Caco-2 (cell line): ENCODE results near the gene SLC5A5. TPM values are rescaled to one million over a fixed set of nuclear protein-coding genes. Genes with fewer than 3 reads are reported as not detected.

Source experiments
- BruUV-seq: library from RNA; stranded (reverse); fragments of 400-500 nt; replicated peaks from 2 replicates; lab custom pipeline; 2021; lab: Mats Ljungman, UMichigan
- CTCF ChIA-PET: fragments of 300-600 bp; sonication (Branson Sonifier 250); formaldehyde crosslinking; loops from one replicate; lab custom pipeline; 2022; ENCODE audit warnings: antibody characterized with exemption; lab: Charles Lee
- POLR2A ChIA-PET: fragments of 300-600 bp; sonication (Branson Sonifier 250); formaldehyde crosslinking; loops from one replicate; lab custom pipeline; 2022; ENCODE audit warnings: antibody characterized with exemption; lab: Charles Lee
- DNase-seq, 2 experiments: peaks; one replicate each; pipeline versions ENCODE4 v3.0.0 to v3.0.0-alpha.2; 2020 to 2022
- H3K27me3 ChIP-seq: replicated peaks from 2 replicates; pipeline ENCODE4 v1.6.0; 2011; ENCODE audit warnings: low read length; ENCODE audit not compliant: control insufficient read depth, insufficient read depth
- H3K36me3 ChIP-seq: 2 replicates; pipeline ENCODE4 v1.5.1; 2011; ENCODE audit warnings: low read length; ENCODE audit not compliant: control insufficient read depth, insufficient read depth
- H3K4me1 ChIP-seq: fragments of 250-450 bp; sonication (Bioruptor Pico); 2 replicates; pipeline ENCODE4 v1.5.1; 2020; ENCODE audit warnings: mild to moderate bottlenecking
- H3K4me3 ChIP-seq: 2 replicates; pipeline ENCODE4 v1.5.1; 2011; ENCODE audit warnings: low read depth, mild to moderate bottlenecking, control low read depth, low read length
- H3K9me3 ChIP-seq: fragments of 250-450 bp; sonication (Bioruptor Pico); 2 replicates; pipeline ENCODE4 v1.5.1; 2020; ENCODE audit warnings: mild to moderate bottlenecking, moderate library complexity
- H3K27ac Mint-ChIP-seq: one replicate; pipeline ENCODE4 v1.8.0; 2022; ENCODE audit warnings: mixed read lengths; ENCODE audit not compliant: unreplicated experiment
- H3K27me3 Mint-ChIP-seq: one replicate; pipeline ENCODE4 v1.8.0; 2022; ENCODE audit warnings: mixed read lengths; ENCODE audit not compliant: insufficient read depth, unreplicated experiment
- H3K36me3 Mint-ChIP-seq: one replicate; pipeline ENCODE4 v1.8.0; 2022; ENCODE audit warnings: mild to moderate bottlenecking, mixed read lengths; ENCODE audit not compliant: insufficient read depth, unreplicated experiment
- H3K4me1 Mint-ChIP-seq: one replicate; pipeline ENCODE4 v1.8.0; 2022; ENCODE audit warnings: low read depth, mixed read lengths; ENCODE audit not compliant: unreplicated experiment
- H3K4me3 Mint-ChIP-seq: one replicate; pipeline ENCODE4 v1.8.0; 2022; ENCODE audit warnings: mild to moderate bottlenecking, moderate library complexity, mixed read lengths; ENCODE audit not compliant: unreplicated experiment
- H3K9me3 Mint-ChIP-seq: one replicate; pipeline ENCODE4 v1.8.0; 2022; ENCODE audit warnings: mixed read lengths; ENCODE audit not compliant: unreplicated experiment
- intact Hi-C: fragments of 100-400 bp; cut with micrococcal nuclease; formaldehyde crosslinking; loops from one replicate; pipeline ENCODE4 v1.10.0; 2022; ENCODE audit not compliant: unreplicated experiment
- total RNA-seq: library from RNA; stranded (reverse); gene quantifications from 2 replicates; pipeline ENCODE4 v1.2.3, GENCODE V29; 2022
- TF ChIP-seq, protein P1 (sequence below), 2 experiments: fragments of 200-600 bp in 1 of 2; IDR thresholded peaks; 1 replicate in 1 of 2; 2 replicates in 1 of 2; pipeline versions ENCODE4 v1.5.1 to v1.8.0; 2011 to 2022; ENCODE audit warnings: antibody characterized with exemption in 1 of 2, control low read depth in 1 of 2, inconsistent platforms in 1 of 2, low read depth in 1 of 2, low read length in 1 of 2, mild to moderate bottlenecking in 1 of 2, moderate library complexity in 1 of 2; ENCODE audit not compliant: insufficient read depth in 1 of 2, severe bottlenecking in 1 of 2, unreplicated experiment in 1 of 2

SLC5A5 gene
- total RNA-seq, 1 experiment from 2014 or later = 0.43 TPM

DNA sequence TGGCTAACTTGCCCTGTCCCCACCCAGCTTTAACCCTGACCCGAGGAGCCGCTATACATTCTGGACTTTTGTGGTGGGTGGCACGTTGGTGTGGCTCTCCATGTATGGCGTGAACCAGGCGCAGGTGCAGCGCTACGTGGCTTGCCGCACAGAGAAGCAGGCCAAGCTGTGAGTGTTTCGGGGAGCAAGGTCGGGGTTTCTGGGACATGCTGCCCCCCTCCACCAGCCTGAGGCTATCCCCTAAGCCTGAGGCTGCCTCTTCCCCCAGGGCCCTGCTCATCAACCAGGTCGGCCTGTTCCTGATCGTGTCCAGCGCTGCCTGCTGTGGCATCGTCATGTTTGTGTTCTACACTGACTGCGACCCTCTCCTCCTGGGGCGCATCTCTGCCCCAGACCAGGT lies 6.0 kb downstream of the SLC5A5 start:
- DNase-seq = no peak
- CTCF ChIA-PET = no interaction called here
- BruUV-seq = no TSS peak
- Mint-ChIP-seq H3K4me1 (no peaks in the 10 kb centered on the region), H3K27me3 (peaks cover 3% of the 10 kb centered on the region), H3K9me3 (no peaks in the 10 kb centered on the region), H3K36me3 (no peaks in the 10 kb centered on the region), H3K27ac (no peak overlapping the region), H3K4me3 (no peak overlapping the region)
- Histone ChIP-seq H3K4me3 (no peak overlapping the region), H3K4me1 (no peaks in the 10 kb centered on the region), H3K9me3 (no peaks in the 10 kb centered on the region), H3K36me3 (no peaks in the 10 kb centered on the region), H3K27me3 (no peaks in the 10 kb centered on the region)
- intact Hi-C loops = no loop called here
- POLR2A ChIA-PET = no interaction called here
- TF ChIP-seq, protein P1, sequence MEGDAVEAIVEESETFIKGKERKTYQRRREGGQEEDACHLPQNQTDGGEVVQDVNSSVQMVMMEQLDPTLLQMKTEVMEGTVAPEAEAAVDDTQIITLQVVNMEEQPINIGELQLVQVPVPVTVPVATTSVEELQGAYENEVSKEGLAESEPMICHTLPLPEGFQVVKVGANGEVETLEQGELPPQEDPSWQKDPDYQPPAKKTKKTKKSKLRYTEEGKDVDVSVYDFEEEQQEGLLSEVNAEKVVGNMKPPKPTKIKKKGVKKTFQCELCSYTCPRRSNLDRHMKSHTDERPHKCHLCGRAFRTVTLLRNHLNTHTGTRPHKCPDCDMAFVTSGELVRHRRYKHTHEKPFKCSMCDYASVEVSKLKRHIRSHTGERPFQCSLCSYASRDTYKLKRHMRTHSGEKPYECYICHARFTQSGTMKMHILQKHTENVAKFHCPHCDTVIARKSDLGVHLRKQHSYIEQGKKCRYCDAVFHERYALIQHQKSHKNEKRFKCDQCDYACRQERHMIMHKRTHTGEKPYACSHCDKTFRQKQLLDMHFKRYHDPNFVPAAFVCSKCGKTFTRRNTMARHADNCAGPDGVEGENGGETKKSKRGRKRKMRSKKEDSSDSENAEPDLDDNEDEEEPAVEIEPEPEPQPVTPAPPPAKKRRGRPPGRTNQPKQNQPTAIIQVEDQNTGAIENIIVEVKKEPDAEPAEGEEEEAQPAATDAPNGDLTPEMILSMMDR (IDR thresholded peaks at IDR 0.05; ENCODE audit: insufficient read depth in 1 of 2, low read depth in 1 of 2, low read length in 1 of 2, severe bottlenecking in 1 of 2, unreplicated experiment in 1 of 2) = no peak

DNA sequence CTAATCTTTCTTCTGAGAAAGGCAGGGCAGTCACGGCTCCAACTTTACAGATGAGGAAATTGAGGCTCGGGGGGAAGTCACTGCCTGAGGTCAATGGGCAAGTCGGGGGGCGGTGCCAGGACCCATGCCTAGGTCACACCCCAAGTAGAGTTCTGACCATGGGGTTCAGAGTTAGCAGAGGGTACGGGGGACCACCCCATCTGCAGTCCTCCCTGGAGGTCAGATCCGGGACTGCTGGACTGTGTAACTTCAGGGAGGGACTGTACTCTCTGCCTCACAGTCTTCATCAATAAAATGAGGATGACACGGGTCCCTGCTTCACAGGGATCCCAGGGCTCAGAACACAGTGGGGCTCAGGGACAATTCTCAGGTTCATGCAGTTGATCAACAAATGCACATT lies 7.7 kb downstream of the SLC5A5 start:
- Mint-ChIP-seq H3K27ac (no peak overlapping the region), H3K9me3 (no peaks in the 10 kb centered on the region), H3K36me3 (no peaks in the 10 kb centered on the region), H3K27me3 (peaks cover 3% of the 10 kb centered on the region), H3K4me3 (no peak overlapping the region), H3K4me1 (no peaks in the 10 kb centered on the region)
- no peaks in the 10 kb centered on the region for H3K36me3 ChIP-seq
- no peaks in the 10 kb centered on the region for H3K4me1 ChIP-seq
- no peak for DNase-seq
- TF ChIP-seq, protein P1 (IDR thresholded peaks at IDR 0.05; ENCODE audit: insufficient read depth in 1 of 2, low read depth in 1 of 2, low read length in 1 of 2, severe bottlenecking in 1 of 2, unreplicated experiment in 1 of 2) = no peak
- CTCF ChIA-PET = interaction anchor here (0.7 kb wide), 1 partner anchor 11 kb away, joined by 6 read pairs; no protein-coding TSS in a partner anchor
- POLR2A ChIA-PET = no interaction called here
- no peak overlapping the region for H3K4me3 ChIP-seq
- BruUV-seq = no TSS peak
- H3K27me3 ChIP-seq = no peaks in the 10 kb centered on the region
- H3K9me3 ChIP-seq = no peaks in the 10 kb centered on the region
- intact Hi-C loops = no loop called here

DNA sequence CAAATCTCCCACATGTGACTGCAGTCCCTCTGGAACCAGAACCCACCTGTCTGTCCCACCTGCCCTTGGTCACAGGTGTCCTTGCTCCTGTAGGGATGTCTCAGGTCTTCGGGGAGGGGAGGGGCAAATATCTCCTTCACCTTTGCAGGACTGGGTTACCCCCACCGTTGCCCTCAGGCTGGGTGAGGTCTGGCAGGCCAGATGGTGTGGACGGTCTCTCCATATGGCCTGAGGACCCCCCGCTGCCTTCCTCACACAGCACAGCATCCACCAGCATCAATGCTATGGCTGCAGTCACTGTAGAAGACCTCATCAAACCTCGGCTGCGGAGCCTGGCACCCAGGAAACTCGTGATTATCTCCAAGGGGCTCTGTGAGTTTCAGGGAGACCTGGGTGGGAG lies 10.0 kb downstream of the SLC5A5 start:
- Histone ChIP-seq H3K4me3 (no peak overlapping the region), H3K9me3 (no peaks in the 10 kb centered on the region), H3K27me3 (no peaks in the 10 kb centered on the region), H3K36me3 (no peaks in the 10 kb centered on the region), H3K4me1 (no peaks in the 10 kb centered on the region)
- H3K4me3 Mint-ChIP-seq = no peak overlapping the region
- no peaks in the 10 kb centered on the region for H3K9me3 Mint-ChIP-seq
- TF ChIP-seq, protein P1 (IDR thresholded peaks at IDR 0.05; ENCODE audit: insufficient read depth in 1 of 2, low read depth in 1 of 2, low read length in 1 of 2, severe bottlenecking in 1 of 2, unreplicated experiment in 1 of 2) = no peak
- BruUV-seq = no TSS peak
- POLR2A ChIA-PET = no interaction called here
- no peaks in the 10 kb centered on the region for H3K36me3 Mint-ChIP-seq
- H3K4me1 Mint-ChIP-seq = no peaks in the 10 kb centered on the region
- no peak overlapping the region for H3K27ac Mint-ChIP-seq
- CTCF ChIA-PET = no interaction called here
- no peak for DNase-seq
- peaks cover 3% of the 10 kb centered on the region for H3K27me3 Mint-ChIP-seq
- intact Hi-C loops = no loop called here
